ENCODE data around the gene TCP10L.
"Not testable (repeated sequence)": the region's sequence is repeated elsewhere in the genome, so short reads cannot be mapped to it uniquely, and the experiment has no call there.

GRCh38 chr21:32561476-32561875 lies 23.8 kb downstream of the TCP10L start:
- not testable (repeated sequence) for TF ChIP-seq YY1 (IDR thresholded peaks at IDR 0.05); ZBTB33 (IDR thresholded peaks at IDR 0.05); CTCF (IDR thresholded peaks at IDR 0.05; ENCODE audit: low read depth, low read length, missing input control); JUND (IDR thresholded peaks at IDR 0.05); ATF3 (IDR thresholded peaks at IDR 0.05); TAF1 (conservative IDR thresholded peaks at IDR 0.05); RAD21 (IDR thresholded peaks at IDR 0.05); GABPA (IDR thresholded peaks at IDR 0.05 in 1 of 2, conservative IDR thresholded peaks at IDR 0.05 in 1 of 2)
